Measurements from ENCODE around the gene FCGR3B. TPM values are rescaled to one million over a fixed set of nuclear protein-coding genes. Genes with fewer than 3 reads are reported as not detected.
"Not testable (repeated sequence)": the region's sequence is repeated elsewhere in the genome, so short reads cannot be mapped to it uniquely, and the experiment has no call there.

The FCGR3B gene
- total RNA-seq, 1 experiment from 2014 or later: not detected

DNA sequence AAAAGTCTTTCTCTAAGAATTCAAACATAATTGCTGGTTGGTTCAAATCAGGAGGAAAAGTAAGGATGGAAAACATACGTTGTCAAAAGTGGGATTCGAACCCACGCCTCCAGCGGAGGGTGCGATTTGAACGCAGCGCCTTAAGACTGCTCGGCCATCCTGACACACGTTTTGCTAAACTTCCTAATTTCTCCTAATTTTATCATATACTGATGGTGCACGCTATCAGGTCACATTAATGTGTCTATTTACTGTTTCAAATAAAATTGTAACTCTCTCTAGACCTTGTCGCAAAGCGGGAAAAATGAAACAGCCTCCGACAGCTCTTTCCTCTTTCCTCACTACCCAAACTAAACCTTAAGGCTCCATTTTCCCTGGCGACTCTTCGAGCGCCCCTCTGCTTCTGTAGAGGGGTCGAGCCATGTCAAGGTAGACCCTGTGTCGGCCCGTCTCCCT is 19.1 kb downstream of the FCGR3B start:
- H3K9me3 ChIP-seq (ENCODE audit: low read depth, low read length, poor library complexity, severe bottlenecking); BruUV-seq (replicated peaks); H3K36me3 ChIP-seq (ENCODE audit: insufficient read depth, low read length, poor library complexity, severe bottlenecking); POLR2A ChIA-PET (ENCODE audit: low non-redundant PET); H3K4me1 ChIP-seq (ENCODE audit: insufficient read depth, low read length, poor library complexity, severe bottlenecking); H3K27me3 ChIP-seq (replicated peaks; ENCODE audit: insufficient read depth, low read depth, low read length, poor library complexity); CTCF ChIA-PET: not testable (repeated sequence)
- intact Hi-C loops (cut with micrococcal nuclease; ENCODE audit: unreplicated experiment): loop anchor here (10.0 kb wide), 1 partner anchor 77 kb away; no protein-coding TSS in a partner anchor
- peak overlapping the region; percentile 54 for H3K4me3 ChIP-seq (ENCODE audit: low read depth, low read length, poor library complexity, severe bottlenecking)
- H3K27ac ChIP-seq (ENCODE audit: low read depth, low read length, poor library complexity, severe bottlenecking): peak overlapping the region; percentile 88
- peak; percentile 61 for DNase-seq (ENCODE audit: low spot score)

GRCh38 chr1:161610198-161610597 is 20.8 kb downstream of the FCGR3B start:
- intact Hi-C loops (cut with micrococcal nuclease; ENCODE audit: unreplicated experiment): loop anchor here (10.0 kb wide), 1 partner anchor 75 kb away; no protein-coding TSS in a partner anchor
- H3K9me3 ChIP-seq (ENCODE audit: low read depth, low read length, poor library complexity, severe bottlenecking); DNase-seq (ENCODE audit: low spot score); BruUV-seq (replicated peaks); CTCF ChIA-PET; H3K27ac ChIP-seq (ENCODE audit: low read depth, low read length, poor library complexity, severe bottlenecking); H3K27me3 ChIP-seq (replicated peaks; ENCODE audit: insufficient read depth, low read depth, low read length, poor library complexity); H3K4me3 ChIP-seq (ENCODE audit: low read depth, low read length, poor library complexity, severe bottlenecking); H3K4me1 ChIP-seq (ENCODE audit: insufficient read depth, low read length, poor library complexity, severe bottlenecking); POLR2A ChIA-PET (ENCODE audit: low non-redundant PET); H3K36me3 ChIP-seq (ENCODE audit: insufficient read depth, low read length, poor library complexity, severe bottlenecking): not testable (repeated sequence)

GRCh38 chr1:161606541-161607336 is 24.2 kb downstream of the FCGR3B start:
- H3K36me3 ChIP-seq (ENCODE audit: insufficient read depth, low read length, poor library complexity, severe bottlenecking); H3K27me3 ChIP-seq (replicated peaks; ENCODE audit: insufficient read depth, low read depth, low read length, poor library complexity); H3K9me3 ChIP-seq (ENCODE audit: low read depth, low read length, poor library complexity, severe bottlenecking); intact Hi-C loops (cut with micrococcal nuclease; ENCODE audit: unreplicated experiment); H3K4me3 ChIP-seq (ENCODE audit: low read depth, low read length, poor library complexity, severe bottlenecking); BruUV-seq (replicated peaks); DNase-seq (ENCODE audit: low spot score); POLR2A ChIA-PET (ENCODE audit: low non-redundant PET); H3K4me1 ChIP-seq (ENCODE audit: insufficient read depth, low read length, poor library complexity, severe bottlenecking); H3K27ac ChIP-seq (ENCODE audit: low read depth, low read length, poor library complexity, severe bottlenecking); CTCF ChIA-PET: not testable (repeated sequence)

GRCh38 chr1:161605762-161606540 is 25.0 kb downstream of the FCGR3B start:
- H3K27ac ChIP-seq (ENCODE audit: low read depth, low read length, poor library complexity, severe bottlenecking); H3K36me3 ChIP-seq (ENCODE audit: insufficient read depth, low read length, poor library complexity, severe bottlenecking); DNase-seq (ENCODE audit: low spot score); POLR2A ChIA-PET (ENCODE audit: low non-redundant PET); H3K4me1 ChIP-seq (ENCODE audit: insufficient read depth, low read length, poor library complexity, severe bottlenecking); H3K9me3 ChIP-seq (ENCODE audit: low read depth, low read length, poor library complexity, severe bottlenecking); BruUV-seq (replicated peaks); intact Hi-C loops (cut with micrococcal nuclease; ENCODE audit: unreplicated experiment); CTCF ChIA-PET; H3K27me3 ChIP-seq (replicated peaks; ENCODE audit: insufficient read depth, low read depth, low read length, poor library complexity): not testable (repeated sequence)
- peak overlapping the region; percentile 30 for H3K4me3 ChIP-seq (ENCODE audit: low read depth, low read length, poor library complexity, severe bottlenecking)

DNA sequence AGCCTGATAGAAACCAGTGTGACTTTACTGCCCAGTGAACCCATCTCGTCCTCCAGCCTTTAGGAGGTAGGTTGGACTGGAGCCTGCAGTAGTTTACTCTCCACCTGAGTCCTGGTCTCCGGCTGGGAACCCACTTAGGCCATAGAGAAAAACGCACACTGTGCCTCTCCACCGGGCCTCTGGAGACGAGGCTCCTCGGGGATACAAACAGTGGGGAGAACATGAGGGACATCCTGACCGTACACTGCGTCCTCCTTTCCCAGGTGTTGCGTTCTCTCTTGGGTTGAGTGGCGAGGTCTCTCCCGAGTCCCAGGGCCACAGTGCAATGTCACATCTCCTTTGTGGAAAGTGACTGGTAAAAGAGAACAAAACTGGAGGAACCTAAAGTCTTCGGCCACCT is 26.0 kb downstream of the FCGR3B start:
- DNase-seq (ENCODE audit: low spot score); H3K4me1 ChIP-seq (ENCODE audit: insufficient read depth, low read length, poor library complexity, severe bottlenecking); CTCF ChIA-PET; intact Hi-C loops (cut with micrococcal nuclease; ENCODE audit: unreplicated experiment); H3K27ac ChIP-seq (ENCODE audit: low read depth, low read length, poor library complexity, severe bottlenecking); H3K36me3 ChIP-seq (ENCODE audit: insufficient read depth, low read length, poor library complexity, severe bottlenecking); POLR2A ChIA-PET (ENCODE audit: low non-redundant PET); H3K27me3 ChIP-seq (replicated peaks; ENCODE audit: insufficient read depth, low read depth, low read length, poor library complexity); H3K9me3 ChIP-seq (ENCODE audit: low read depth, low read length, poor library complexity, severe bottlenecking); H3K4me3 ChIP-seq (ENCODE audit: low read depth, low read length, poor library complexity, severe bottlenecking); BruUV-seq (replicated peaks): not testable (repeated sequence)

GRCh38 chr1:161597077-161597476 is 33.9 kb downstream of the FCGR3B start:
- H3K27ac ChIP-seq (ENCODE audit: low read depth, low read length, poor library complexity, severe bottlenecking); H3K4me3 ChIP-seq (ENCODE audit: low read depth, low read length, poor library complexity, severe bottlenecking); intact Hi-C loops (cut with micrococcal nuclease; ENCODE audit: unreplicated experiment); CTCF ChIA-PET; H3K27me3 ChIP-seq (replicated peaks; ENCODE audit: insufficient read depth, low read depth, low read length, poor library complexity); H3K9me3 ChIP-seq (ENCODE audit: low read depth, low read length, poor library complexity, severe bottlenecking); DNase-seq (ENCODE audit: low spot score); POLR2A ChIA-PET (ENCODE audit: low non-redundant PET); BruUV-seq (replicated peaks); H3K4me1 ChIP-seq (ENCODE audit: insufficient read depth, low read length, poor library complexity, severe bottlenecking); H3K36me3 ChIP-seq (ENCODE audit: insufficient read depth, low read length, poor library complexity, severe bottlenecking): not testable (repeated sequence)

DNA sequence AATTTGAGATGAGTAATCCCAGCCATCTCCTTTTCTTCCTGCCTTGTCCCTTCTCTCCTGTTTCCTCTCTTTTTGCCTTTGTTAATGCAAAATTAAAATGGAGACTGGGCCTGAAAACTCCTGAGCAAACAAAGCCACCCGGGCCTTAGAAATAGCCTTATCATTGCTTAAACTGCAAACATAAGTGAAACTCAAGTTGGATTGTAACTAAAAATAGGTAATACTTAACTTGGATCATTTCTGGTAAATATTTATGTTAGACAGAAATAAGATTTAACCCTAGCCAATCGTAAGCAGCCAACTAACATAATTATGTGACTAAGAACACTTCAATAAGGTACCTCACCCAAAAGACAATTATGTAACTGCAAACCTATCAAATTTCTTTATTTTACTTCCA is 35.4 kb downstream of the FCGR3B start:
- intact Hi-C loops (cut with micrococcal nuclease; ENCODE audit: unreplicated experiment); H3K27ac ChIP-seq (ENCODE audit: low read depth, low read length, poor library complexity, severe bottlenecking); H3K27me3 ChIP-seq (replicated peaks; ENCODE audit: insufficient read depth, low read depth, low read length, poor library complexity); H3K36me3 ChIP-seq (ENCODE audit: insufficient read depth, low read length, poor library complexity, severe bottlenecking); H3K4me3 ChIP-seq (ENCODE audit: low read depth, low read length, poor library complexity, severe bottlenecking); H3K9me3 ChIP-seq (ENCODE audit: low read depth, low read length, poor library complexity, severe bottlenecking); DNase-seq (ENCODE audit: low spot score); POLR2A ChIA-PET (ENCODE audit: low non-redundant PET); CTCF ChIA-PET; BruUV-seq (replicated peaks); H3K4me1 ChIP-seq (ENCODE audit: insufficient read depth, low read length, poor library complexity, severe bottlenecking): not testable (repeated sequence)
